ENCODE measurements around the gene IGSF22. TPM values are rescaled to one million over a fixed set of nuclear protein-coding genes. Genes with fewer than 3 reads are reported as not detected.

IGSF22 gene
- polyA plus RNA-seq, 2 donors: 0.02 to 0.18 TPM

Other genes with a start within 250 kb of the IGSF22 start
- gene TSG101, start 199.2 kb downstream of the IGSF22 start, polyA plus RNA-seq: 10 to 100 TPM; 41.9 to 60.0 TPM
- gene UEVLD, start 137.5 kb downstream of the IGSF22 start, polyA plus RNA-seq: 1 to 10 TPM; 4.7 to 9.0 TPM
- 1 to 10 TPM in 1 of 2 donors, under 1 TPM in 1; 0.62 to 1.4 TPM for gene MISFA, start 126.4 kb downstream of the IGSF22 start, polyA plus RNA-seq
- 1 to 10 TPM; 3.2 to 5.8 TPM for gene SPTY2D1, start 91.8 kb downstream of the IGSF22 start, polyA plus RNA-seq
- 1 to 10 TPM in 1 of 2 donors, under 1 TPM in 1; 0.78 to 5.5 TPM for gene TMEM86A, start 27.4 kb downstream of the IGSF22 start, polyA plus RNA-seq
- under 1 TPM; 0.21 to 0.47 TPM for gene PTPN5, start 65.6 kb upstream of the IGSF22 start, polyA plus RNA-seq
- gene MRGPRX1, start 213.2 kb upstream of the IGSF22 start, polyA plus RNA-seq: not detected

Data from esophagus (tissue), 2 donors.